ENCODE data around the gene WT1.

DNA sequence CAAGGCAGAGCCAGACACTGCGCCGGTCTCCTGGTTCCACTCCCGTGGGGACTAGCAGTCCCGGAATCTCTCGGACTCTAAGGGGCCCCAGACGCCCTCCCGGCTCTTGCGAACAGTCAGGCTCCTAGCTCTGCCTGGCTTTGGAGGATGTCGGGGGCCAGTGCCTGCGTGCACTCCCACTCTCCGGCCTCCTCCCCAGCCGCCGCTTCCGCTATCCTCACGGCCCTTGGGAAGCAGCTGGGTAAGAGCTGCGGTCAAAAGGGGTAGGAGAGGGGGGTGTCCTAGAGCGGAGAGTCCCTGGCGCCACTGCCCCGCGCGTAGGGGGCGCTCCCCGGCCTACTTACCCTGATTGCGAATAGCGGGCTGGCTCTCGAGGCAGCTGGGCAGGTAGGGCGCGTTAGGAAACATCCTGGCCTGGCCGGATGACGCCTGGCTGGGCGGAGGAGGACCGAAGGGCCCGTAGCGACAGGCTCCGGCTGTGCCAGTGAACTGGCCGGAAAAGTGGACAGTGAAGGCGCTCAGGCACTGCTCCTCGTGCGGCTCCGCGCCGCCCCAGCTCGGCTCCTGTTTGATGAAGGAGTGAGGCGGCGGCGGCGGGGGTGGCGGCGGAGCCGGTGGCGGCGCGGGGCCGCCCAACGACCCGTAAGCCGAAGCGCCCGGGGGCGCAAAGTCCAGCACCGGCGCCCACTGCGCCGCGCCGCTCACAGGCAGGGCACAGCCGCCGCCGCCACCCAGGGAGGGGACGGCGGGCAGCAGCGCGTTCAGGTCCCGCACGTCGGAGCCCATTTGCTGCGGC lies 785 bp downstream of the WT1 start:
- TF ChIP-seq CTCF (conservative IDR thresholded peaks at IDR 0.05 in 1 of 2, IDR thresholded peaks at IDR 0.05 in 1 of 2; ENCODE audit: extremely low read depth in 1 of 2, insufficient read depth in 1 of 2, low read depth in 1 of 2, low read length in 2 of 2), result no peak
- no peak for TF ChIP-seq EZH2 (IDR thresholded peaks at IDR 0.05; ENCODE audit: borderline replicate concordance, low read length)

Measured in mammary epithelial cell (primary cell).